ENCODE results near the gene IL1RL1. TPM values are rescaled to one million over a fixed set of nuclear protein-coding genes. Genes with fewer than 3 reads are reported as not detected.

Gene IL1RL1
- total RNA-seq, 1 donor: 2.7 TPM

DNA sequence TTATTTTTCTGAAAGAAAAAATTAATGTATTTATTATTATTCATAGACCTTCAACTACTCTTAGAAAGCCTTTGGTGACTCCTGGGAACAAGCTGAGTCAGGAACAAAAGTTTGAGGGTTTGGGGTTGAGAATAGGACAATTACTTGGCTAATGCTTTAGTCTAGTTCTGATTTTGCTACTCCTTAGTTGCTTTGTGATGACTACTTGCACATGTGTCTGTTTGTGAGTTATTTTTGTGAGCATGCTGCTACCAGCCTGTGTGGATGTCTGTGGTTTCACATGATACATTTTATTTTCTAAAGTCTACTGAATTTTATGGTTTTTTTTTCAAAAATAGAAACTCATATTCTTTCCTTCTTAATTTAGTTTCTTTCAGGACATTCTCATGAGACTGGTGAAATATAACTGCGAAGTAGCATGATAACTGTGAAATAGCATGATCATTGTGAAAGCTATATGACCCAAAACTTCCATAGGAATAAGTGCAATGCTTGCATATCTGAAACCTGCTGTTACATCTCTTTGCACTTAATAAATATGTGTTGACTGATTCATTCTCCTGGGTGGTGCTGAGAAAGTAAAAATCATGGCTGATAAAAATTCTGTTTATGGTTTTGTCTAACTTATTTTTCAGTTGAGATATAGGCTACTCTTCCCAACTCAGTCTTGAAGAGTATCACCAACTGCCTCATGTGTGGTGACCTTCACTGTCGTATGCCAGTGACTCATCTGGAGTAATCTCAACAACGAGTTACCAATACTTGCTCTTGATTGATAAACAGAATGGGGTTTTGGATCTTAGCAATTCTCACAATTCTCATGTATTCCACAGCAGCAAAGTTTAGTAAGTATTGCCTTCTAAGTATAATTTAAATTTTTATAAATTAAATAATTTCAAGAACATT lies 26.4 kb downstream of the IL1RL1 start:
- H3K27me3 ChIP-seq (ENCODE audit: insufficient read depth, low read length): peaks cover 4% of the 10 kb centered on the region
- no peaks in the 10 kb centered on the region for H3K9me3 ChIP-seq (ENCODE audit: low read depth, low read length)
- peaks cover 4% of the 10 kb centered on the region for H3K4me1 ChIP-seq (ENCODE audit: insufficient read depth, low read length)
- H3K4me3 ChIP-seq (ENCODE audit: low read length): no peak overlapping the region

DNA sequence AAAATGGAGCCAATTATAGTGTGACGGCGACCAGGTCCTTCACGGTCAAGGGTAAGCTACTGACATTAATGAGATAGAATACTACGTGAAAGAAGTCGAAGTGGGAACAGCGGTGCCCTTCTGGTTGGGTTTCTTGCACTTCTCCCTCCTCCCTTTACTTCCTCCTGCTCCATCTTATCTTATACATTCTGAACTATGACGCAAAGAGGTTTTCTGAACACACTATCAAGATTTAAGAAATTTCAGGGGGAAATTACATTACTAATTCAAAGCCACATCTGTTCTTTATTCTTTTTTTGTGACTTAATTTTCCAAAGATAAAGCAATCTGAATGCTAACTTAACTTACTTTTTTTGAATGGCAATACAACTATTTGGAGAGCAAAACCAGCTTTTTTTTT lies 29.4 kb downstream of the IL1RL1 start:
- peaks cover under 1% of the 10 kb centered on the region for H3K27me3 ChIP-seq (ENCODE audit: insufficient read depth, low read length)
- H3K4me1 ChIP-seq (ENCODE audit: insufficient read depth, low read length): peaks cover 4% of the 10 kb centered on the region
- H3K9me3 ChIP-seq (ENCODE audit: low read depth, low read length): no peaks in the 10 kb centered on the region
- H3K4me3 ChIP-seq (ENCODE audit: low read length): no peak overlapping the region

DNA sequence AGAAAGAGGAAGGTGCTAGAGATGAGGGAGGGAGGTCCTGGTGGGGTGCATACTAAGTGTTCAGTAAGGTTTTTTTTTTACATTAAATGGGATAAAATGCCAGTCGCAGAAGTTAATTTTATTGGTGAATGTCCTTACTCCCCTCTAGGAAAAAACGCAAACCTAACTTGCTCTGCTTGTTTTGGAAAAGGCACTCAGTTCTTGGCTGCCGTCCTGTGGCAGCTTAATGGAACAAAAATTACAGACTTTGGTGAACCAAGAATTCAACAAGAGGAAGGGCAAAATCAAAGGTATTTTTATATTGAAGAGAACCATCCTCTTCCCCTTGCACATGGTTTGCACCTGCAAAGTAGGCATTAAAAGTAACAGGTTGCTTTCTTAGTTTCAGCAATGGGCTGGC lies 31.5 kb downstream of the IL1RL1 start:
- Histone ChIP-seq H3K27me3 (ENCODE audit: insufficient read depth, low read length) (no peaks in the 10 kb centered on the region), H3K4me1 (ENCODE audit: insufficient read depth, low read length) (no peaks in the 10 kb centered on the region), H3K9me3 (ENCODE audit: low read depth, low read length) (no peaks in the 10 kb centered on the region), H3K4me3 (ENCODE audit: low read length) (no peak overlapping the region)

DNA sequence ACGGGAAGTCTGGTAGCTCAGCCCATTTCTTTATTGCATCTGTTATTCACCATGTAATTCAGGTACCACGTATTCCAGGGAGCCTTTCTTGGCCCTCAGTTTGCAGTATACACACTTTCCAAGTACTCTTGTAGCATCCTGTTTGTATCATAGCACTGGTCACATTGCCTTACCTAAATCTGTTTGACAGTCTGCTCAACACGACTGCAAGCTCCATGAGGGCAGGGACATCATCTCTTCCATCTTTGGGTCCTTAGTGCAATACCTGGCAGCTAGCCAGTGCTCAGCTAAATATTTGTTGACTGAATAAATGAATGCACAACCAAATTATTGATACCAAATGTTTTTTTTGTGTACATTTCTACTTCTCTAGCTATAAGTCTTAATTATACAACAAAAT lies 33.0 kb downstream of the IL1RL1 start:
- H3K4me3 ChIP-seq (ENCODE audit: low read length): no peak overlapping the region
- H3K9me3 ChIP-seq (ENCODE audit: low read depth, low read length): no peaks in the 10 kb centered on the region
- no peaks in the 10 kb centered on the region for H3K4me1 ChIP-seq (ENCODE audit: insufficient read depth, low read length)
- no peaks in the 10 kb centered on the region for H3K27me3 ChIP-seq (ENCODE audit: insufficient read depth, low read length)

DNA sequence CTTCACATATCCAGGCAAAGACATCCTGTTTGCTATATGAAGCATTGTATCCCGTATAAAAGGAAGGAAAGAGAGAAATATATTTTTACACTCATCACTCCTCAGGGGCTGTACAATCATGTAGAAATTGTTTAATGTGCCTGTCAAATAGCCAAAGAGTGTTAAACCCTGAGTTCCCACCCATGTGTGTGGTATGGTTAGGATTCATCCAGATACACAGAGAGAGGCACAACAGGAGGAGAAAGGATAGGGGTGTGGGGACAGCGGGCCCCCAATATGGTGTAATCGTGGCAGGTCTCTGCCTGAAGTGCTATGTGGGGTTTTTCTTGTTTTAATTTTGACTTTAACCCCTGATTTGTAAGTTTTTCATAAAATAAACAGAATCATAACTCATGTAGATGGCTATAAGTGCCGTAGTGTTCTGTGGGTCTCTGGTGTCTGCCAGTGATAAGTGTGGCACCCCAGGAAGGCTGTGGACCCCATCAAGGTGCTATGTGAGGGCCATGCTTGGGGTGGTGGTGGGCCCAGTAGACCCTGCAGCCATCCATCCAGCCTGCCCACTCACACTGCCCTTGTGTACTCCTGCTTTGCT lies 34.1 kb downstream of the IL1RL1 start:
- H3K27me3 ChIP-seq (ENCODE audit: insufficient read depth, low read length): no peaks in the 10 kb centered on the region
- H3K9me3 ChIP-seq (ENCODE audit: low read depth, low read length): no peaks in the 10 kb centered on the region
- H3K4me3 ChIP-seq (ENCODE audit: low read length): no peak overlapping the region
- no peaks in the 10 kb centered on the region for H3K4me1 ChIP-seq (ENCODE audit: insufficient read depth, low read length)

DNA sequence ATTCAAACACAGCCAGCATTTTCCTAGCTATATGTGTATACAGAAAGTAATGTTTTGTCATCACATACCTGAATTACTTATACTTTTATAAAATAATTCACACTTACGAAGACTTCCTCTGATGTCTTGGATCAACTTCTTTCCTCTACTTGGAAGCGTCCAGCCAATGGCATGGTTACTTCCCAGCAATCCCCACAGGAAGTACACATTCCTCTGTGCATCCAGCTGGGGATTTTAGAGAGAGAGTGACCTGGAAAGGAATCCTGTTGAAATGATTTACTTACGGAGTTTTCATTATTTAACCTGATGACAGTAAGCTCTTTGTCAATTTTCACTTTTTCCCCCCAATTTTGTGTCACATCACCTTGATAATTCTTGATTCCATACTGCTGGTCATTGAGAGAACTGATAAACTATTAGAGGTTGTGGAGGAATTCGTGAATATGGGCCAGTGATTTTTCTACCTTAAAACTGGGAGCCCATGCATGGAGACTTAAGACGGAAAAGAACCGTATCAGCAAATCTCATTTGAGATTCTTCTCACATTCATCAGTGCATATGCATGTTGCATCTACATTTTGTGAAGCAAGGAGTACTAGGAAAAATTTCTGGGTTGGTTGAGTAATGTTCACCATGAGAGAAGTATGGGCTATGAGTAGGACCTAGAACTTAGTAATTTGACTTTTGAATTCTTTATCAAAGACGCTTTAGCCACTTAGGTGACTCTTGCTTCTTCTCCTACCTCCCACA lies 35.2 kb downstream of the IL1RL1 start:
- no peaks in the 10 kb centered on the region for H3K9me3 ChIP-seq (ENCODE audit: low read depth, low read length)
- H3K4me1 ChIP-seq (ENCODE audit: insufficient read depth, low read length): no peaks in the 10 kb centered on the region
- no peaks in the 10 kb centered on the region for H3K27me3 ChIP-seq (ENCODE audit: insufficient read depth, low read length)
- H3K4me3 ChIP-seq (ENCODE audit: low read length): no peak overlapping the region

DNA sequence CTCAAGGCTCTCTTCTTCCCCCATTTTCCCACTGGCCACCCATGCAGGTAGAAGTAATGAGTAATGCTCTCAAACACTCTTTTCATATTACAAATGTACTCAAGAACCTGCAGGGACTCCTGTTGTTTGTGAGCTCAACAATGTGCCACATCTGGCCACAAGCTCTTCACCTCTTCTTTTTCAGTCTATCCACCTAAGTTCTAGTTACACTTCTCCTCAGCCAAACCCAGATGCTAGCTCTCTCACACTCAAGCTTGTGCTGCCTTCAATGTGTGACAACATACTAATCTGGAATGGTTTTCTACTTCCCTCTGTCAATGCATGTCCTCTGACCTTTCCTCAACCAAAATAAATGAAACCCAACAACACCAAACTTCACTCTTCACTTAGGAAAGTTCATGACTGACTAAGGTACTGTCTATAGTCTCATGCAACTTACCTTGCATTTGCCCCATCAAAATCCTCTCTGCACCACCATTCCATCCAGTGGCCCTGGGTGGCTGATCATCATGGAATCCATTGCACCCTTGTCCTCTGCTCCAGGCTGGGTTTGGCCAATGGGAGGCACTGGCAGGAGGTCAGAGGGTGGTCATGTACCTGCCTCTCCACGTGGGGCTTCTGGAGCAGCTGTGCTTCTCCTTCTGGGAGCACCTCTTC lies 38.9 kb downstream of the IL1RL1 start:
- Histone ChIP-seq H3K27me3 (ENCODE audit: insufficient read depth, low read length) (no peaks in the 10 kb centered on the region), H3K9me3 (ENCODE audit: low read depth, low read length) (no peaks in the 10 kb centered on the region), H3K4me3 (ENCODE audit: low read length) (no peak overlapping the region), H3K4me1 (ENCODE audit: insufficient read depth, low read length) (no peaks in the 10 kb centered on the region)

DNA sequence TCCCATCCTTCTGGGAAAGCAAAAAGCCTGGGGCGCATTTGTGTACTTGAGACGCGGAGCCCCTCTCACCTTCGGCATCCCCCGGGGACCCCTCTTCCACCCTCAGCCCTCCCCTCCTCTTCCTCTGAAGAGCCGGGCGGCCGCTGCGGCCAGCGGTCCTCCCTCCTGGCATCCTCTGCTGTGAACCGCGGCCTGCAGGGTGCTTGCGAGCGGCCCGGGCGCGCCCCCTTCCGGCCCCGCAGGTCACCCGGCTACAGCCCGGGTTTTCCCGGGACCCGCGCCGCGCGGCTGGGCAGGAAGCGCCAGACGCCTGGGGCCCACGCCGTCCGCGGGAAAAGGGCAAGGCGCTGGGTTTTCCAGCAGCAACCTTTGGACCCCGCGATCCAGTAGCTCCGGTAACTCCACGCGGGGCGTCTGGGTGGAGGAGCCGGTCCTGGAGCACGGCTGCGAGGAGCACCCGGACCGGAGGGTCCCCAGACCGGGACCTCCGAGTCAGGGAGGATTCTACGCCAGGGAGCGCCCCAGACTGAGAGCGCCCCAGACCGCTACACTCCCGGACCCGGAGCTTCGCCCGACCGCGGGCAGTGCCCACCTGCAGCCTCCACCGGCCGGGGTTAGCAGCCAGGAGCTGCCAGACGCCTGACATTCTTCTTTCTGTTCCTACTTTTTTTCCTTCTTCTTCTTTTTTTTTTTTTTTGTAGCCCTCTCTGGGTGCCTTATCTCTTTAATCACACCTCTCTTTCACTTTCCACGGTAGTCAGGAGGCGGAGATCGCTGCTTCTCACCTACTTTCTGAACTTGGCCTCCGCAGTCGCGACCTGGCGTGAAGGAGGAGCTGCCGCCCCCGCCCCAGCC lies 44.4 kb downstream of the IL1RL1 start, which contains the start of gene IL18R1:
Gene IL18R1 (plus strand): TSS at position 271 of the 855 bp plus-strand sequence. CDS start 6,865 bp downstream, outside the sequence.
- Histone ChIP-seq H3K9me3 (ENCODE audit: low read depth, low read length) (no peaks in the 10 kb centered on the region), H3K27me3 (ENCODE audit: insufficient read depth, low read length) (no peaks in the 10 kb centered on the region), H3K4me3 (ENCODE audit: low read length) (peak within 1 kb of the TSS; percentile 67), H3K4me1 (ENCODE audit: insufficient read depth, low read length) (peaks cover 28% of the 10 kb centered on the region)

DNA sequence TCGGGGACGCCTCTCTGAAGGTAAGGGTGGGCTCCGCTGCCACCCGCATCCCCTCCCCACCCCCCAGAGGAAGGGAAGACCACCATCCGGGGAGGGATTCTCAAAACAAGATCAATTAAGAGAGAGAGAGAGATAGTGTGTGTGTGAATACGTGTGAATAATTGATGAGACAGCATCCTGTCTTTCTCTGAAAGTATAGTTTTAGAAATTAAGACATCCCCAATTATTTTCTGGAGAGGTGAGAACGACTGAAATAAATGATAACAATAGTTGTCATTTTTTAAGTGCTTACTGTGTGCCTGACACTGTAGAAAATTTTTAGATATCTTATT lies 45.0 kb downstream of the IL1RL1 start:
- H3K4me3 ChIP-seq (ENCODE audit: low read length): peak overlapping the region; percentile 67
- H3K9me3 ChIP-seq (ENCODE audit: low read depth, low read length): no peaks in the 10 kb centered on the region
- H3K27me3 ChIP-seq (ENCODE audit: insufficient read depth, low read length): no peaks in the 10 kb centered on the region
- H3K4me1 ChIP-seq (ENCODE audit: insufficient read depth, low read length): peaks cover 28% of the 10 kb centered on the region

DNA sequence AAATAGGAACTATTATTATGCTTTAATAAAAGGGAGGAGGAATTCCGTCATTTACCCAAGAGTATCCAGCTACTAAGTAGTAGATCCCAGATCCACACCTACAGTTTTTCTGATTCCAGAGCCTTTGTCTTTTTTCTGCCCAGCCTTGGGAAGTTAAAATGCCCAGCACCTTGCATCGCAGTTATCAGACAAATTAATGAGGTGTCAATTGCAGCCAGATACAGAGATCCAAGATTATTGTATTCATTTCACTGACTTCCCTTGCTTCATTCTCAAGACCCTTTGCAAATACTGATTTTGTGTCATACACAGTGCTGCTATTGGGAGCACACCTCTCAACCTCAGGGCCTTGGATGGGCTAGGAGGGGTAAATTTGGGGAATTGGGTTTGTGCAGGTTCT lies 45.4 kb downstream of the IL1RL1 start:
- Histone ChIP-seq H3K4me1 (ENCODE audit: insufficient read depth, low read length) (peaks cover 28% of the 10 kb centered on the region), H3K27me3 (ENCODE audit: insufficient read depth, low read length) (no peaks in the 10 kb centered on the region), H3K9me3 (ENCODE audit: low read depth, low read length) (no peaks in the 10 kb centered on the region), H3K4me3 (ENCODE audit: low read length) (peak overlapping the region; percentile 12)

DNA sequence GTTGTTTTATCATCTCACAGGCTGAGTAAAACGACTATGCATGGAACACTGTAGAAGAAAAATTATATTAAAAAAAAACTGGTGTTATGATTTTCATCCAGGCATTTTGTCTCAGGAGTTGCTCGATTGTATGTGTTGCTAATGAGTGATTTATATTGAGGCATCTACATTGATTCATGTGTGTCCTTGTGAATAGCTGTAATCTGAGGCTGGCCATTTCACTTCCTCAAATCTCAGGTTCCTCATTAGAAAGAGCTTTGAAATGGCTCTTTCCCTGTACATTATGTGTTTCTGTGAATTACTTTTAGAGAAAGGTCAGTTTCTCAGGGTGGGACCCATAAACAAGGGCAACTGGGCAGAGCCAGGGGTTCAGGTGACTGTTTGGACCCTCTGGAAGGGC lies 46.6 kb downstream of the IL1RL1 start:
- Histone ChIP-seq H3K27me3 (ENCODE audit: insufficient read depth, low read length) (no peaks in the 10 kb centered on the region), H3K4me1 (ENCODE audit: insufficient read depth, low read length) (peaks cover 28% of the 10 kb centered on the region), H3K4me3 (ENCODE audit: low read length) (no peak overlapping the region), H3K9me3 (ENCODE audit: low read depth, low read length) (no peaks in the 10 kb centered on the region)

DNA sequence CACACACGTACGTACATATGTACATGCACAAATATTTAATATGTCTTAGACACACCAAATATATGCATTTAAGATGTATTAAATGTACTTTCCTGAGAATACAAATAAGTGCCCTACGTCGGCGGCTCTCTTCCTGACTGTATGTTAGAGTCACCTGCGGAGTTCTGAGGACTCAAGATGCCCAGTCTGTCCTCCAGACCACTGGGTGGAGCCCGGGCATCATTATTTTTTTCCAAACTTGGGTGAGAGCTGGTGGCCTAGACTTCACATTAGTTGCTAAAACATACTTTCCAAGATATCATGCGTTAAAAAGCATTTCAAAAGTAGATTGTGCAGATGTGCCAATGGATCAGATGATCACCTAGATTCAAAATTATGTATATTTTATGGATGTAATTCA lies 47.1 kb downstream of the IL1RL1 start:
- Histone ChIP-seq H3K27me3 (ENCODE audit: insufficient read depth, low read length) (no peaks in the 10 kb centered on the region), H3K9me3 (ENCODE audit: low read depth, low read length) (no peaks in the 10 kb centered on the region), H3K4me3 (ENCODE audit: low read length) (no peak overlapping the region), H3K4me1 (ENCODE audit: insufficient read depth, low read length) (peaks cover 28% of the 10 kb centered on the region)

DNA sequence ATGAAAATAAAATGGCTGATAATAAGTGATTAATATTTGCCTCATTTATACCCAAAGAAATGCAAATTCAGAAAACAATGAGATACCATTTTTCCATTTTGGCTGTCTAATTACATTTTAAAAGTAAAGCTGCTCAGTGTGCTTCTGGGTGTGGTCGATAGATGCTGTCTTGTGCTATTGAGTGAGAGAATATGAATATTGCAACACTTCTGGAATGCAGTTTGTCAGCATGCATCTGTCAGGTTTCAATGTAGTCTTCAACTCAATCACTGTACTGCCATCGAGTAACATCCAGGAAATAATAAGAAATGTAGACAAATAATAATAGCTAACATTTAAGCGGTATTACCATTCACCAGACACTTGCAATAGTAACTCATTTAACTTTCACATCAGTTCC lies 48.2 kb downstream of the IL1RL1 start:
- Histone ChIP-seq H3K4me3 (ENCODE audit: low read length) (no peak overlapping the region), H3K27me3 (ENCODE audit: insufficient read depth, low read length) (no peaks in the 10 kb centered on the region), H3K4me1 (ENCODE audit: insufficient read depth, low read length) (peaks cover 28% of the 10 kb centered on the region), H3K9me3 (ENCODE audit: low read depth, low read length) (no peaks in the 10 kb centered on the region)

DNA sequence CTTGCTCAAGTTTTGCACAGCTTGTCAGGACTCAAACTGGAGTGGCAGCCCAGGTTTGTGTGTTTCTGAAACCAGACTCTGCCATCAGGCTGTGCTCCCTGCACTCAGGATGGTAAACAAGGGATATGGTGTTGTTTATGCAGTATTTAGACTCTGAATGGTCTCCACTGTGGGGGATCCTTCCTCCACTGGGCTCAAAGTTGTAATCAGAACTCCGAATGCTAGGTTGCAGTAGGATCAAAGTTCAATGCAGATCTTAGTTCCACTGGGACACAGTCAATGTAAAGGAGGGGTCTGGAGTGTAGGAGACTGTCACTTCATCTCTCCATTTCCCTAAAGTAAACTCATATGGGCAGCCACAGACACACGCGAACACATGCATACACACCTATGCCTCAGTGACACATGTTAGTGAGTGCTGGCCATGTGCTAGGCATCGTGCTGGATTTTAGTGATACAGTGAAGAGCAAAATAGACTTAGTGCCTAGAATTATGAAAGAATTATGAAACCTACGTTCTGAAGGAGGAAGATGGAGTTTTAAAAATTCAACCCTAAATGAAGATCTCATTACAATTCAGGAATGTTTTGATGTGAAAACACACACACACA lies 50.4 kb downstream of the IL1RL1 start:
- H3K4me1 ChIP-seq (ENCODE audit: insufficient read depth, low read length): peaks cover 19% of the 10 kb centered on the region
- H3K9me3 ChIP-seq (ENCODE audit: low read depth, low read length): peaks cover 8% of the 10 kb centered on the region
- H3K27me3 ChIP-seq (ENCODE audit: insufficient read depth, low read length): no peaks in the 10 kb centered on the region
- no peak overlapping the region for H3K4me3 ChIP-seq (ENCODE audit: low read length)

Data from mononuclear cell (primary cell).